ENCODE data around the gene EFS.
"Not testable (repeated sequence)": the region's sequence is repeated elsewhere in the genome, so short reads cannot be mapped to it uniquely, and the experiment has no call there.

DNA sequence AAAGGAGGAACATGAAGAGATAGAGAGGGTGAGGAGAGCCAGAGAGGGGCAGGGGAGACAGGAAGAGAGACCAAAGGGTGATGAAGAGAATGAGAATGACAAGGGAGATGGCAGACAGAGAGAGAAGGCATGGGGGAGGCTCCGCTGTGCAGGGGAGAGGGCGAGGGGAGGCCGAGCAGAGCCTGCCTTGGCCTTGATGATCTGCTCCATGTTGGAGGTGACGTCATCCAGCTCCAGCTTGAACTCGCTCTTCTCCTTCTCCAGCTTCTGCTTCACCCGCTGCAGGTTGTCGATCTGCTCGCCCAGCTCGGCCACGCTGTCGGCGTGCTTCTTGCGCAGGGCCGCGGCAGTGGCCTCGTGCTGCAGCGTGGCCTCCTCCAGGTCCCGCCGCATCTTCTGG is 24.9 kb upstream of the EFS start:
- TF ChIP-seq, protein P1, sequence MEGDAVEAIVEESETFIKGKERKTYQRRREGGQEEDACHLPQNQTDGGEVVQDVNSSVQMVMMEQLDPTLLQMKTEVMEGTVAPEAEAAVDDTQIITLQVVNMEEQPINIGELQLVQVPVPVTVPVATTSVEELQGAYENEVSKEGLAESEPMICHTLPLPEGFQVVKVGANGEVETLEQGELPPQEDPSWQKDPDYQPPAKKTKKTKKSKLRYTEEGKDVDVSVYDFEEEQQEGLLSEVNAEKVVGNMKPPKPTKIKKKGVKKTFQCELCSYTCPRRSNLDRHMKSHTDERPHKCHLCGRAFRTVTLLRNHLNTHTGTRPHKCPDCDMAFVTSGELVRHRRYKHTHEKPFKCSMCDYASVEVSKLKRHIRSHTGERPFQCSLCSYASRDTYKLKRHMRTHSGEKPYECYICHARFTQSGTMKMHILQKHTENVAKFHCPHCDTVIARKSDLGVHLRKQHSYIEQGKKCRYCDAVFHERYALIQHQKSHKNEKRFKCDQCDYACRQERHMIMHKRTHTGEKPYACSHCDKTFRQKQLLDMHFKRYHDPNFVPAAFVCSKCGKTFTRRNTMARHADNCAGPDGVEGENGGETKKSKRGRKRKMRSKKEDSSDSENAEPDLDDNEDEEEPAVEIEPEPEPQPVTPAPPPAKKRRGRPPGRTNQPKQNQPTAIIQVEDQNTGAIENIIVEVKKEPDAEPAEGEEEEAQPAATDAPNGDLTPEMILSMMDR (IDR thresholded peaks at IDR 0.05) = not testable (repeated sequence)
- not testable (repeated sequence) for TF ChIP-seq EZH2 (IDR thresholded peaks at IDR 0.05; ENCODE audit: borderline replicate concordance, insufficient read depth, low read depth, low read length, poor library complexity, severe bottlenecking)

Measured in B cell (primary cell).